AG10803 (cell line): ENCODE results near the gene PIP4K2A.

Experiments used
- DNase-seq: peaks from one replicate; pipeline ENCODE4 v3.0.0; 2010; ENCODE audit warnings: low read depth
- H3K4me3 ChIP-seq: 2 replicates; pipeline ENCODE4 v1.5.1; 2011; ENCODE audit warnings: mild to moderate bottlenecking, low read length, control low read depth
- TF ChIP-seq, protein P1 (sequence below): conservative IDR thresholded peaks from 2 replicates; pipeline ENCODE4 v1.5.1; 2011; ENCODE audit warnings: mild to moderate bottlenecking, low read length, control low read depth, inconsistent platforms

The PIP4K2A gene

DNA sequence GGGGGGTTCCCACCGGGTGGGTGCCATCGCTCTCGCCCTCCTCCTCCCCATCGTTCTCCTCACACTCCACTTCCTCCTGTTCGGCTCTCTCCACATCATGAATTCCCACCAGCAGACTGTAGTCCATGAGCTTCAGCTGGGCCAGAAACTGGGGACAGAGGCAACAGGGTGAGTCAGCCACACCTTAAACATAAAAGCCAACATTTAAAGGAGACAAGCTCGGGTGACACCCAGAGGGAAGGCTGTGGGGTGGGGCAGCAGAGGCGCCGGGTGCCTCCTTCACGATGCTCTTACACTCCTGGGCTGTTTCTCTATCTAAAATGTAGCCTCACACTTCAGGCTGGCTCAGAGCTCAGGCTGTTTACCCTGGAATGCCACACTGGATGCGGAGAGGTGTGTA lies 172.5 kb downstream of the PIP4K2A start:
- DNase-seq: no peak
- TF ChIP-seq, protein P1, sequence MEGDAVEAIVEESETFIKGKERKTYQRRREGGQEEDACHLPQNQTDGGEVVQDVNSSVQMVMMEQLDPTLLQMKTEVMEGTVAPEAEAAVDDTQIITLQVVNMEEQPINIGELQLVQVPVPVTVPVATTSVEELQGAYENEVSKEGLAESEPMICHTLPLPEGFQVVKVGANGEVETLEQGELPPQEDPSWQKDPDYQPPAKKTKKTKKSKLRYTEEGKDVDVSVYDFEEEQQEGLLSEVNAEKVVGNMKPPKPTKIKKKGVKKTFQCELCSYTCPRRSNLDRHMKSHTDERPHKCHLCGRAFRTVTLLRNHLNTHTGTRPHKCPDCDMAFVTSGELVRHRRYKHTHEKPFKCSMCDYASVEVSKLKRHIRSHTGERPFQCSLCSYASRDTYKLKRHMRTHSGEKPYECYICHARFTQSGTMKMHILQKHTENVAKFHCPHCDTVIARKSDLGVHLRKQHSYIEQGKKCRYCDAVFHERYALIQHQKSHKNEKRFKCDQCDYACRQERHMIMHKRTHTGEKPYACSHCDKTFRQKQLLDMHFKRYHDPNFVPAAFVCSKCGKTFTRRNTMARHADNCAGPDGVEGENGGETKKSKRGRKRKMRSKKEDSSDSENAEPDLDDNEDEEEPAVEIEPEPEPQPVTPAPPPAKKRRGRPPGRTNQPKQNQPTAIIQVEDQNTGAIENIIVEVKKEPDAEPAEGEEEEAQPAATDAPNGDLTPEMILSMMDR: no peak
- no peak overlapping the region for H3K4me3 ChIP-seq

DNA sequence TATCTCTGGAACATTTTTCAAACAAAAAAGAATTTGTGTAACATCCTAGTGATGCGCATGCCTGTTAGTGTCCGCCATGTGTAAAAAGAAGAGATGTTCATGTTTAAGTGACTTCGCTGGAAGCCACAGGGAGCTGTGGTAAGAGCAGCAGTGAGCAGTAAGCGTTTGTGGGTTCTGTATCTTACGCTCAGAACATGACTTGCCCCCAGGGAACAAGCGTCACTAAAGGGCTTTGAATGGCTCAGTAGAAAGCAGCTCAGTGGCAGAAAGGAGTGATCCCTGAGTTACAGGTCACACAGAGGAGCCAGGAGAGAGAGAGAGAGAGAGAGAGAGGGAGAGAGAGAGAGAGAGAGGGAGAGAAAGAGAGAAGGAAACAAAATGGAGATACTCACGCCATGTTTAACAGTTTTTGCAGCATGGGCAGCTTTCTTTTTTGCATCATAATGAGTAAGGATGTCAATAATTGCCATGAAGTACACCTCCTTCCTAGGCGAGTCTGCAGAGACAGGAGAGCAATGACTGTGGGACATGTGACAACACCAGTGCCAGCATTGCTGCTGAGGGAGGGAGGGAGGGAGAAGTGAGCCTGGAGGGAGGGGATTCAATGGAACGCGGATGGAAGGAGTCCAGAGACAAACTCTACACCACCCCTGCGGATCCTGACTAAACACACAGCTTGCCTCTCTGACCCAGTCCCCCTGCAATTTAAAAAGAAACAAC lies 174.6 kb downstream of the PIP4K2A start:
- TF ChIP-seq, protein P1: no peak
- H3K4me3 ChIP-seq: no peak overlapping the region
- DNase-seq: no peak

GRCh38 chr10:22537810-22538209 lies 176.6 kb downstream of the PIP4K2A start:
- no peak for DNase-seq
- TF ChIP-seq, protein P1: no peak
- H3K4me3 ChIP-seq: no peak overlapping the region

DNA sequence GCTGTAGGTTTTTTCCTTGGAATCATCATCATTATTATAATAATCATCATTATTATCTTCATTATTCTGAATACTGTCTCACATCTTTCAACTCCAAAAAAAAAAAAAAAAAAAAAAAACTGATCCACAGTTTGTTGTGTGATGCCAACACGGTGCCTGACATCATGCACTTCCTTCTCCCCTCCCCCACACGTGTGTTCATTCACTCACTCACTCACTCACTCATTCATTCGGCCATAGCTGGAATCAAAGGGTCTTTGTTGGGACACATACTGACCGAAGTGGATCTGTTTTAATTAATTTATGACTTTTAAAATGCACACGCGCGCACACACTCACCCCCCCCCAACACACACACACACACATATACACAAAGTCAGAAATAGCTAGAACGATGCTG lies 177.8 kb downstream of the PIP4K2A start:
- H3K4me3 ChIP-seq: no peak overlapping the region
- TF ChIP-seq, protein P1: no peak
- DNase-seq: no peak

DNA sequence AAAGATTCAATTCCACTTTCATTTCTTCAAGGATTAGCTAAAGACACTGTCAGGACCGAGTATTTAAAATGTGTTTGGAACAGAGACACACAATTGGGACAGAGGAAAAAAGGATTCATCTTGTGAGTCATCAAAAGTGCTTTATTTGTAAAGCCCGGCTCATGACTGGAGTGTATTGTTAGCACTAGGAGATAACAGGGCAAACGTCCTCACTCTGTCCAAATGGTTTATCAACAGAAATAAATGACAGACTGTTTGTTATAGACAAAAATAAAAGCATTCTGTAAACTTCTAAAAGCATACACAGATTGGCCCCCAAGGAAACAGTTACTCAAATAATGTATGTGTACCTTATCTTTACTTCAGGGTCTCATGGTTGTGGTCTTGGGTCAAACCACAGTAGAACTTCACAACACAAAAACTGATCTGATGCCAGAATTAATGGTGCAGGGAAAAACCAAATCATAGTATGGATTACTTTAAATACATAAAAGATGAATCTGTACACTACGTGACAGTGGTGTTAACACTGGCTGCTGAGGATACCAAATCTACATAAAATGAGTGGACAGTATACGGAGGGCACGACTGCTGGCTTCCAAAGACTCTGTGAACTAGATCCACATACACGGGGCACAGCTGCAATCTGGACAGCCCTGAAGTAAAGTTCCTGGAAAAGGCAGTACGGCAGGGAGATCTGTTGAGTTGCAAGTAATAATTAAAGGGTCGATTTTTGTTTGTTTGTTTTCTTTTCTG lies 179.4 kb downstream of the PIP4K2A start:
- no peak overlapping the region for H3K4me3 ChIP-seq
- no peak for DNase-seq
- TF ChIP-seq, protein P1: no peak

DNA sequence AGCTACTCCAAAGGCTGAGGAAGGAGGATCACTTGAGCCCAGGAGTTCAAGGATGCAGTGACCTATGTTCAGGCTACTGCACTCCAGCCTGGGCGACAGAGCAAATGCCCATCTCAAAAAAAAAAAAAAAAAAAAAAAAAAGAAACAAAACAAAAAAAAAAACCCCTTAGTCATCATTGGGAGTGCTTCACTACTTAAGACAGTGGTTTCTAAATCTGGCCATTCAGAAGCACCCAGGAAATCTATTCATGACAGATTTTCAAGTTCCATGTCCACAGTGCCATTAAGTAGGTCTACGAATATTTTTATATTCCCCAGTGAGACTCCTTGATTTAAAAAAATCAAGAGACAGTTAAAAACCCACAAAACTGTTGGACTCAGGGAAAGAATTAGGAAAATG lies 182.9 kb downstream of the PIP4K2A start:
- no peak overlapping the region for H3K4me3 ChIP-seq
- TF ChIP-seq, protein P1: no peak
- no peak for DNase-seq

DNA sequence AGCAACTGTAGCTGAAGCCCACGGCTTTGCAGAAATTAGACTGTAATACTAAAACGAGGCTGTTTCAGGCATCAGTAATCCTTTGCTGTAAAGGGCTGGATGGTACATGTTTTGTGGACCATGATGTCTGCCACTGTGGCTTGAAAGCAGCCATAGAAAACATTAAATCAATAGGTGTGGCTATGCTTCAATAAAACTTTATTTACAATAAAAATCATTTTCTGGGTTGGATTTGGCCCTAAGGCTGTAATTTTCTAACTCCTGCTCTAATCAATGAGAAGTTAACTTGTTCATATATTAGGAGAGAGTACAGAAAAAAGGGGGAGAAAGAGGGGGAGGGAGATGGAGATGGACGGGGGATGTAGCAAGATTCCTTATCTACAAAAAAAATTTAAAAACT lies 183.4 kb downstream of the PIP4K2A start:
- no peak overlapping the region for H3K4me3 ChIP-seq
- no peak for DNase-seq

More for the DNA sequence above, 183.4 kb downstream of the PIP4K2A start:
- TF ChIP-seq, protein P1: no peak
